HCT116 (cell line): ENCODE results near the gene CHST4. TPM values are rescaled to one million over a fixed set of nuclear protein-coding genes. Genes with fewer than 3 reads are reported as not detected.

ENCODE experiments used
- ATAC-seq: fragments of 200-7000 bp; cut with Tn5 transposase; 2 replicates; pipeline ENCODE4 v1.9.1; 2020; ENCODE audit warnings: mild to moderate bottlenecking, moderate library complexity
- BruUV-seq: library from RNA; stranded (reverse); fragments of 400-500 nt; replicated peaks from 2 replicates; lab custom pipeline; 2021; lab: Mats Ljungman, UMichigan
- CTCF ChIA-PET: fragments of 300-600 bp; sonication (Branson Sonifier 250); formaldehyde crosslinking; loops from one replicate; lab custom pipeline; 2021; ENCODE audit warnings: antibody characterized with exemption; lab: Charles Lee
- POLR2A ChIA-PET: fragments of 300-600, 350-600 bp; sonication (Branson Sonifier 250); formaldehyde crosslinking; loops from one replicate; lab custom pipeline; 2021; ENCODE audit warnings: antibody characterized with exemption; lab: Charles Lee
- RAD21 ChIA-PET, 2 experiments: fragments of 300-600 bp; sonication (Branson Sonifier 250); formaldehyde crosslinking; loops; one replicate each; lab custom pipeline; 2023; ENCODE audit warnings: low total read pairs in 2 of 2; ENCODE audit not compliant: uncharacterized antibody in 2 of 2, unreplicated experiment in 2 of 2, low non-redundant PET in 1 of 2; lab: Charles Lee
- DNase-seq: peaks from one replicate; pipeline ENCODE4 v3.0.0-alpha.2; 2010; ENCODE audit warnings: low read depth, low spot score
- H2AFZ ChIP-seq: fragments of 200-600 bp; shearing (Covaris generic), sonication (generic); 2 replicates; pipeline ENCODE4 v1.6.1; 2017; ENCODE audit warnings: low read depth, mixed run types, mixed read lengths, antibody characterized with exemption, low read length; ENCODE audit not compliant: poor library complexity, severe bottlenecking
- H3K27ac ChIP-seq: 2 replicates; pipeline ENCODE4 v1.5.1; 2012; ENCODE audit warnings: low read depth, low read length
- H3K27me3 ChIP-seq: fragments of 200-600 bp; sonication (generic); 2 replicates; pipeline ENCODE4 v1.6.1; 2016; ENCODE audit warnings: mixed run types, low read length, mixed read lengths; ENCODE audit not compliant: insufficient read depth
- H3K36me3 ChIP-seq, 2 experiments: fragments of 200-500 bp in 1 of 2; fragments of 200-600 bp in 1 of 2; sonication (Bioruptor generic) in 1 of 2; sonication (generic) in 1 of 2; 2 replicates each; pipeline versions ENCODE4 v1.5.1 to v1.6.1; 2014 to 2016; ENCODE audit warnings: low read length in 2 of 2, inconsistent platforms in 1 of 2, mixed read lengths in 1 of 2, mixed run types in 1 of 2; ENCODE audit not compliant: insufficient read depth in 2 of 2, control insufficient read depth in 1 of 2
- H3K4me1 ChIP-seq, 2 experiments: fragments of 200-600 bp in 1 of 2; sonication (generic) in 1 of 2; 2 replicates each; pipeline versions ENCODE4 v1.5.1 to v1.6.1; 2012 to 2017; ENCODE audit warnings: low read length in 2 of 2, inconsistent platforms in 1 of 2, mild to moderate bottlenecking in 1 of 2, mixed read lengths in 1 of 2, mixed run types in 1 of 2, moderate library complexity in 1 of 2; ENCODE audit not compliant: insufficient read depth in 2 of 2, control insufficient read depth in 1 of 2
- H3K4me2 ChIP-seq: fragments of 200-600 bp; sonication (generic); 2 replicates; pipeline ENCODE4 v1.6.1; 2017; ENCODE audit warnings: mixed run types, low read length, mixed read lengths
- H3K4me3 ChIP-seq, 2 experiments: fragments of 200-600 bp in 1 of 2; sonication (generic) in 1 of 2; replicated peaks in 1 of 2; 2 replicates each; pipeline ENCODE4 v1.5.1; 2011 to 2016; ENCODE audit warnings: low read length in 2 of 2, control low read depth in 1 of 2, low read depth in 1 of 2, mild to moderate bottlenecking in 1 of 2, mixed read lengths in 1 of 2, mixed run types in 1 of 2
- H3K79me2 ChIP-seq: fragments of 200-600 bp; sonication (generic); 2 replicates; pipeline ENCODE4 v1.6.1; 2017; ENCODE audit warnings: mild to moderate bottlenecking, mixed run types, low read length, moderate library complexity, mixed read lengths; ENCODE audit not compliant: insufficient read depth
- H3K9ac ChIP-seq: fragments of 200-600 bp; sonication (generic); 2 replicates; pipeline ENCODE4 v1.6.1; 2016; ENCODE audit warnings: low read length, mixed read lengths
- H3K9me2 ChIP-seq: fragments of 200-600 bp; sonication (generic), shearing (Covaris generic); 2 replicates; pipeline ENCODE4 v1.6.1; 2017; ENCODE audit warnings: mixed run types, mild to moderate bottlenecking, moderate library complexity; ENCODE audit not compliant: insufficient read depth
- H3K9me3 ChIP-seq, 2 experiments: fragments of 200-500 bp in 1 of 2; fragments of 200-600 bp in 1 of 2; sonication (Bioruptor generic) in 1 of 2; sonication (generic) in 1 of 2; 2 replicates each; pipeline ENCODE4 v1.6.1; 2014 to 2017; ENCODE audit warnings: low read length in 2 of 2, mixed read lengths in 2 of 2, inconsistent platforms in 1 of 2, low read depth in 1 of 2, mild to moderate bottlenecking in 1 of 2, mixed run types in 1 of 2, moderate library complexity in 1 of 2; ENCODE audit not compliant: control insufficient read depth in 1 of 2, insufficient read depth in 1 of 2
- H4K20me1 ChIP-seq: fragments of 200-600 bp; sonication (generic), shearing (Covaris generic); 2 replicates; pipeline ENCODE4 v1.6.1; 2017; ENCODE audit warnings: mixed run types, mild to moderate bottlenecking, moderate library complexity; ENCODE audit not compliant: insufficient read depth
- EZH2 ChIP-seq: fragments of 200-600 bp; sonication (generic); IDR thresholded peaks from 2 replicates; pipeline ENCODE4 v1.6.1; 2017; ENCODE audit warnings: antibody characterized with exemption, mixed run types
- POLR2A ChIP-seq: IDR thresholded peaks from 2 replicates; pipeline ENCODE4 v1.7.0; 2011; ENCODE audit warnings: borderline replicate concordance; ENCODE audit not compliant: insufficient read depth, insufficient read length; ENCODE audit errors: extremely low read depth
- POLR2AphosphoS5 ChIP-seq: IDR thresholded peaks from 2 replicates; pipeline ENCODE4 v1.6.1; 2011; ENCODE audit warnings: mild to moderate bottlenecking, low read depth, low read length, moderate library complexity
- RAD21 ChIP-seq: IDR thresholded peaks from 2 replicates; pipeline ENCODE4 v1.6.1; 2012; ENCODE audit warnings: low read depth, mild to moderate bottlenecking
- REST ChIP-seq: IDR thresholded peaks from 2 replicates; pipeline ENCODE4 v1.6.1; 2012; ENCODE audit warnings: low read depth
- SIN3A ChIP-seq: IDR thresholded peaks from 2 replicates; pipeline ENCODE4 v1.6.1; 2012; ENCODE audit warnings: low read depth
- SRF ChIP-seq: IDR thresholded peaks from 2 replicates; pipeline ENCODE4 v1.6.1; 2012; ENCODE audit warnings: low read depth
- YY1 ChIP-seq: IDR thresholded peaks from 2 replicates; pipeline ENCODE4 v1.6.1; 2011; ENCODE audit warnings: low read length, low read depth, moderate library complexity, mild to moderate bottlenecking; ENCODE audit not compliant: insufficient replicate concordance; ENCODE audit errors: extremely low read depth
- ZNF274 ChIP-seq: fragments of 200-500 bp; sonication (Bioruptor generic); IDR thresholded peaks from 2 replicates; pipeline ENCODE4 v1.6.1; 2014; ENCODE audit warnings: mild to moderate bottlenecking, low read depth, low read length, inconsistent platforms
- intact Hi-C: fragments of 100-400 bp; cut with micrococcal nuclease; formaldehyde crosslinking; loops from 2 replicates; pipeline ENCODE4 v1.10.0; 2022
- total RNA-seq: library from RNA; stranded (reverse); gene quantifications from one replicate; pipeline ENCODE4 v1.2.1, GENCODE V29; 2021; ENCODE audit not compliant: unreplicated experiment
- TF ChIP-seq, protein P1 (sequence below), 3 experiments: fragments of 200-600 bp in 1 of 3; sonication (generic) in 1 of 3; IDR thresholded peaks in 2 of 3; conservative IDR thresholded peaks in 1 of 3; 2 replicates each; pipeline ENCODE4 v1.5.1; 2012 to 2017; ENCODE audit warnings: low read depth in 2 of 3, low read length in 2 of 3, antibody characterized with exemption in 1 of 3, borderline replicate concordance in 1 of 3, control low read depth in 1 of 3, mild to moderate bottlenecking in 1 of 3, mixed read lengths in 1 of 3, mixed run types in 1 of 3, moderate library complexity in 1 of 3; ENCODE audit not compliant: insufficient read depth in 1 of 3
- TF ChIP-seq, protein P2 (sequence below): IDR thresholded peaks from 2 replicates; pipeline ENCODE4 v1.6.1; 2012

CHST4 gene
- total RNA-seq, 1 experiment from 2014 or later, result 0.59 TPM

GRCh38 chr16:71491054-71491453 lies 35.2 kb upstream of the CHST4 start:
- intact Hi-C loops, result loop anchor here (5.0 kb wide), 1 partner anchor 39 kb away; no protein-coding TSS in a partner anchor
- POLR2A ChIA-PET, result interaction anchor here (0.5 kb wide), 1 partner anchor 79 kb away, joined by 5 read pairs; no protein-coding TSS in a partner anchor
- H3K9ac ChIP-seq, result no peak overlapping the region
- BruUV-seq, result no TSS peak
- ATAC-seq (no peak), DNase-seq (no peak)
- CTCF ChIA-PET, result interaction anchor here (1.2 to 1.3 kb wide), 2 partner anchors 12 to 78 kb away, joined by 3 to 4 read pairs; no protein-coding TSS in a partner anchor
- H3K4me3 ChIP-seq, result no peak overlapping the region
- H4K20me1 ChIP-seq, result no peaks in the 10 kb centered on the region
- H2AFZ ChIP-seq, result no peak overlapping the region
- H3K27me3 ChIP-seq, result no peaks in the 10 kb centered on the region
- no peaks in the 10 kb centered on the region for H3K36me3 ChIP-seq
- RAD21 ChIA-PET, result no interaction called here
- no peaks in the 10 kb centered on the region for H3K4me1 ChIP-seq
- TF ChIP-seq POLR2A (no peak), REST (no peak), RAD21 (no peak), SIN3A (no peak), SRF (no peak), ZNF274 (no peak), EZH2 (no peak), YY1 (no peak), POLR2AphosphoS5 (no peak)
- TF ChIP-seq, protein P1, sequence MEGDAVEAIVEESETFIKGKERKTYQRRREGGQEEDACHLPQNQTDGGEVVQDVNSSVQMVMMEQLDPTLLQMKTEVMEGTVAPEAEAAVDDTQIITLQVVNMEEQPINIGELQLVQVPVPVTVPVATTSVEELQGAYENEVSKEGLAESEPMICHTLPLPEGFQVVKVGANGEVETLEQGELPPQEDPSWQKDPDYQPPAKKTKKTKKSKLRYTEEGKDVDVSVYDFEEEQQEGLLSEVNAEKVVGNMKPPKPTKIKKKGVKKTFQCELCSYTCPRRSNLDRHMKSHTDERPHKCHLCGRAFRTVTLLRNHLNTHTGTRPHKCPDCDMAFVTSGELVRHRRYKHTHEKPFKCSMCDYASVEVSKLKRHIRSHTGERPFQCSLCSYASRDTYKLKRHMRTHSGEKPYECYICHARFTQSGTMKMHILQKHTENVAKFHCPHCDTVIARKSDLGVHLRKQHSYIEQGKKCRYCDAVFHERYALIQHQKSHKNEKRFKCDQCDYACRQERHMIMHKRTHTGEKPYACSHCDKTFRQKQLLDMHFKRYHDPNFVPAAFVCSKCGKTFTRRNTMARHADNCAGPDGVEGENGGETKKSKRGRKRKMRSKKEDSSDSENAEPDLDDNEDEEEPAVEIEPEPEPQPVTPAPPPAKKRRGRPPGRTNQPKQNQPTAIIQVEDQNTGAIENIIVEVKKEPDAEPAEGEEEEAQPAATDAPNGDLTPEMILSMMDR (IDR thresholded peaks at IDR 0.05 in 2 of 3, conservative IDR thresholded peaks at IDR 0.05 in 1 of 3; ENCODE audit: borderline replicate concordance in 1 of 3, insufficient read depth in 1 of 3, low read depth in 2 of 3, low read length in 2 of 3), result no peak
- TF ChIP-seq, protein P2, sequence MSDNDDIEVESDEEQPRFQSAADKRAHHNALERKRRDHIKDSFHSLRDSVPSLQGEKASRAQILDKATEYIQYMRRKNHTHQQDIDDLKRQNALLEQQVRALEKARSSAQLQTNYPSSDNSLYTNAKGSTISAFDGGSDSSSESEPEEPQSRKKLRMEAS, result no peak
- H3K9me2 ChIP-seq, result no peaks in the 10 kb centered on the region
- no peaks in the 10 kb centered on the region for H3K79me2 ChIP-seq
- no peak overlapping the region for H3K27ac ChIP-seq
- H3K4me2 ChIP-seq, result no peak overlapping the region
- no peaks in the 10 kb centered on the region for H3K9me3 ChIP-seq
